Stimulated activated CD4-positive, alpha-beta T cell treated with anti-CD3 and anti-CD28 coated beads, Interleukin-15, amount 100 ng/mL, for 1 hour (primary cell): ENCODE data around the gene ICA1L.
"Not testable (repeated sequence)": the region's sequence is repeated elsewhere in the genome, so short reads cannot be mapped to it uniquely, and the experiment has no call there.

Source experiments
- DNase-seq, 2 donors: peaks; one replicate each; pipeline ENCODE4 v3.0.0-alpha.2; 2020; ENCODE audit warnings: low read depth in 1 of 2, low spot score in 1 of 2

ICA1L gene

GRCh38 chr2:202871300-202872141 lies at the start of gene ICA1L:
TSS of gene ICA1L (minus strand) at chr2:202871766. CDS start at chr2:202829009, 42,757 bp downstream.
- DNase-seq = peak; percentile 5 to 28

GRCh38 chr2:202918860-202919259 lies 47.3 kb upstream of the ICA1L start:
- DNase-seq = no peak

- peak in 1 of 2 donors; percentile 4 for DNase-seq
These were observed 41.0 kb upstream of the ICA1L start for GRCh38 chr2:202912342-202913201.

- DNase-seq = peak; percentile 73 to 75
These were observed 40.2 kb upstream of the ICA1L start, which contains the start of the genes CARF and WDR12 for GRCh38 chr2:202911512-202912341. TSS of gene CARF (plus strand) at chr2:202912275. CDS start at chr2:202941903, 29,628 bp downstream. TSS of gene WDR12 (minus strand) at chr2:202911673. CDS start at chr2:202911476, 197 bp downstream.

GRCh38 chr2:202911203-202911511 lies 39.6 kb upstream of the ICA1L start:
- DNase-seq = no peak

- no peak for DNase-seq
These were observed 39.1 kb upstream of the ICA1L start for GRCh38 chr2:202910698-202911097.

- not testable (repeated sequence) for DNase-seq
These were observed 38.7 kb upstream of the ICA1L start for GRCh38 chr2:202910250-202910649.

- DNase-seq = no peak
These were observed 38.0 kb upstream of the ICA1L start for GRCh38 chr2:202909394-202910192.

- no peak for DNase-seq
These were observed 36.6 kb upstream of the ICA1L start for GRCh38 chr2:202908186-202908585.

- DNase-seq = not testable (repeated sequence)
These were observed 33.9 kb upstream of the ICA1L start for GRCh38 chr2:202905507-202905906.

GRCh38 chr2:202885190-202885589 lies 13.6 kb upstream of the ICA1L start:
- no peak for DNase-seq

GRCh38 chr2:202883987-202884675 lies 12.6 kb upstream of the ICA1L start:
- no peak for DNase-seq

- DNase-seq = no peak
These were observed 10.0 kb upstream of the ICA1L start for GRCh38 chr2:202881570-202881969.

GRCh38 chr2:202877699-202878098 lies 6.1 kb upstream of the ICA1L start:
- DNase-seq = no peak

- DNase-seq = peak; percentile 24 to 47
These were observed 901 bp downstream of the ICA1L start for GRCh38 chr2:202870431-202871299.

GRCh38 chr2:202861987-202862386 lies 9.6 kb downstream of the ICA1L start:
- no peak for DNase-seq

- DNase-seq = no peak
These were observed 13.0 kb downstream of the ICA1L start for GRCh38 chr2:202858601-202859000.

- DNase-seq = not testable (repeated sequence)
These were observed 22.2 kb downstream of the ICA1L start for GRCh38 chr2:202849343-202849742.

- DNase-seq = no peak
These were observed 22.8 kb downstream of the ICA1L start for GRCh38 chr2:202848813-202849212.
